Measurements from ENCODE around the gene TPST1.
"Not testable (repeated sequence)": the region's sequence is repeated elsewhere in the genome, so short reads cannot be mapped to it uniquely, and the experiment has no call there.

The TPST1 gene

DNA sequence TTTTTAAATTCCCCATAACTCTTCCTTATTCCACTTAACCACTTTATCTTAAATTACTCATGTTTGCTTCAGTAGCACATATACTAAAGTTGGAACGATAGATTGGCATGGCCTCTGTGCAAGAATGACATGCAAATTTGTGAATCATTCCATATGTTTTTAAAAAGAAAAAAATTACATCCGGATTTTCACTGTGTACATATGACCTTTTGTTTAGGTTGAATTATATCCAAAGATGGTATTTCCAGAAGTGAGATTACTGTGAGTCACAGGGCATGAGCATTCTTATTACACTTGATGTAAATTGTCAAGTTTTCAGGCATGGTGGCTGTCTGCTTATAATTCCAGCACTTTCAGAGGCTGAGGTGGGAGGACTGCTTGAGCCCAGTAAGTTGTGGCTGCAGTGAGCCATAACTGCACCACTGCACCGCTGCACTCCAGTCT, 190.0 kb downstream of the TPST1 start:
- DNase-seq: not testable (repeated sequence)

DNA sequence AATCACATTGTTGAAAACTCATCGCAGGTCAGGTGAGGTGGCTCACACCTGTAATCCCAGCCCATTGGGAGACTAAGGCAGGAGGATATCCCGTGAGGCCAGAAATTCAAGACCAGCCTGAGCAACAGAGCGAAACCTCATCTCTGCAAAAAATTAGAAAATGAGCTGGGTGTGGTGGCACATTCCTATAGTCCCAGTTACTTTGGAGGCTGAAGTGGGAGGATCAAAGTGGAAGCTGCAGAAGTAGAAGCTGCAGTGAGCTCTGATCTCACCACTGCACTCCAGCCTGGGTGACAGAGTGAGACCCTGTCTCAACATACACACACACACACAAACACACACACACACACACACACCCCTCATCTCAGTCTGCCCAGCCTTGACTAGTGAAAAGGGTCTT, 190.9 kb downstream of the TPST1 start:
- not testable (repeated sequence) for DNase-seq

DNA sequence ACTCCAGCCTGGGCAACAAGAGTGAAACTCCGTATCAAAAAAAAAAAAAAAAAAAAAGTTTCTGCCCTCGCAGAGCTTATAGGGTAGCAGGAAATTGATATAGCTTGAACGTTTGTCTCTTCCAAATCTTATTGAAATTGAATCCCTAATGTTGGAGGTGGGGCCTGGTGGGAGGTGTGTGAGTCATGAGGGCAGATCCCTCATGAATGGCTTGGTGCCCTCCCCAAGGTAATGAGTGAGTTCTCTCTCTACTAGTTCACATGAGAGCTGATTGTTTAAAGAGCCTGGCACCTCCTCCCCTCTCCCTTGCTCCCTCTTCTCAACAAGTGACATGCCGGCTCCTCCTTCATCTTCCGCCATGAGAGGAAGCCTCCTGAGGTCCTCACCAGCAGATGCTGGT, 193.7 kb downstream of the TPST1 start:
- not testable (repeated sequence) for DNase-seq

DNA sequence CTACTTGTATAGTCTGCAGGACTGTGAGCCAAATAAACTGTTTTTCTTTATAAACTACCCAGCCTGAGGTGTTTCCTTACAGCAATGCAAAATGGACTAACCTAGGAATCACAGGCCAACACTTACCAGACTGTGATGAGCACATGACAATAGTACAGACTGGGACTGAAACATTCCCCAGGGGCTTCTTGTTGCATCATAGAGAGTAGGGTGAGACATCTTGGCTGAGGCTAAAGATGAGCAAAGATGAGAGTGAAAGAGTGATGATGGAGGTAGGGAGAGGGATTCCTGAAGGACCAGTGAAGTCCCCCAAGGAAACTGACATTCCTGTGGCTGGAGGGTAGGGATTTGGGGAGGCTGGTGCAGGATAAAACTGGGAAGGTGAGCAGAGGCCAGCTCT, 194.4 kb downstream of the TPST1 start:
- DNase-seq: no peak

DNA sequence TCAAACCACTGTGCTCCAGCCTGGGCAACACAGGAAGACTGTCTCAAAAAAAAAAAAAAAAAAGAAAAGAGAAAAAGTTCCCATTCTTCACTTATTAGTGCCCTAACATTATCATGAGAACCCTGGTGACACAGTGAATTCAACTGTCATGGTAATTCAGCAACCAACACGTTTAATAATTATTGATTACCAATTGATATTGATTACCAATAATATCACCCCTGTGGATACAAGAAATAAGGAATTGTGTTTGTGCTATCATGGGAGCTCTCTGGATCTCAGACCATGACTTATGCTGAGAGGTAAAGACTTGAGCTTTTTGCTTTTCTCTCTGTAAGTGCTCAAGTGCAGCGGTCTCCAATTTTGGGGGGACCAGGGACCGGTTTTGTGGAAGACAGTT, 195.3 kb downstream of the TPST1 start:
- DNase-seq: no peak

DNA sequence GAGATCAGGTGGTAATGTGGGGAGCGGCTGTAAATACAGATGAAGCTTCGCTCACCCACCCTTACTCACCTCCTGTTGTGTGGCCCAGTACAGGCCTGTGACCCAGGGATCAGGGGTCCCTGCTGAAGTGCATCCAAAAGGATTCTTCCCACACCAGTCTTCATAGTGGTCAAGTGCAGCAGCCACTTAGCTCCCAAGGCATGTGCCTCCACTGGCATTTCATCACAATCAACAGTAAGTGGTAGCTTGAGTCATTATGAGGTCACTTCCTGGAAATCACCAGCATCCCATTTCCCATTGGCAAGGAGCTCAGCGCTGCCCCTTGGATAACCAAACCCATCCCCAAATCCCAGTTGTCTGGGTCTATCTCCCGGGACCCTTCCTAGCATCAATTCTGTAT, 196.0 kb downstream of the TPST1 start:
- DNase-seq: not testable (repeated sequence)

DNA sequence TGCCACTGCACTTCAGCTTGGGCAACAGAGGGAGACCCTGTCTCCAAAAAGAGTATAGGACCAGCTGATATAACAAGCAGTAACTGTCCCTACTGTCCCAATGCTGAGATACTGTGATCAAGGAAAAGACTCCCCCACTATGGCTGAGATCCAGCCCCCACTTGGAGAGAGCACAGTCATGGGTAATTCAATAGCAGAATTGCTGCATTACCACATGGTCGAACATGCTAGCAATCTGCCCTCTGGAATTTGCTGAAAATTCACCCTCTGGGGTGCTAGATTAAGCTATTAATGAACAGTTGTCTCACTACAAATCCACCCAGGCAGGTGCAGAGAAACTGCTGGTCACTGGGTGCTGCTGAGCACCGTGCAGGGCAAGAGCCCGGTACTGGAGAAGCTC, 196.8 kb downstream of the TPST1 start:
- DNase-seq: not testable (repeated sequence)

DNA sequence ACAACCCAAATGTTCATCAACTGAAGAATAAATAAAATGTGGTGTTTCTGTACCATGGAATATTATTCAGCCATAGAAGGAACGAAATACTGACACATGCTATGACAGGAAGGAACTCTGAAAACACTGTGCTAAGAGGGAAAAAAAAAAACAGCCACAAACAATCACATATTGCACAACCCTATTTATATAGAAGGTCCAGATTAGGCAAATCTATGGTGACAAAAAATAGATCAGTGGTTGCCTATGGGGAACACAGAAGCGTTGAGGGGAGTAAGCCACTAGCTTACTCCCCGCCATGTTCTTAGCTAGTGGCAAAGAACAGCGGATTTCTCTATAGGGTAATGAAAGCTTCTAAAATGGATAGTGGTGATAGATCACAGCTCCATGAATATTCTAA, 198.4 kb downstream of the TPST1 start:
- DNase-seq: no peak

DNA sequence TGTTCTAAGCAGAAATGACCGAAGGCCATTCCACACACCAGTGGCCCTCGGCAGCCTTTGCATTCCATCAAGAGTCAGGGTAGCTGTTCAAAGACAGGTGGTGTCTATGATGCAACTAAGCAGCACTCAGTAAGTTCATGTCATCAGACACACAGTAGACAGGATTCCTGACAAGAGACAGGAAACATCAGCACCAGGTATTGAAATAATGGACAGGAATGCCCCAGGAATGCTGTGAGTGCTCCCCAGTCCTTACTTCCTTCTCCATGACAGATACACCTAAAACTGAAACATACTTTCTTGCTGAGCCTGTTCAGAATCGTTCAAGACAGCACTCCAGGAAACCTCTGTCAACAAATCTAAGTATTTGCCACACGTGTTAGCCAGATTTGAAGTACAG, 204.4 kb downstream of the TPST1 start:
- DNase-seq: no peak
